ENCODE data around the gene SESN3. TPM values are rescaled to one million over a fixed set of nuclear protein-coding genes. Genes with fewer than 3 reads are reported as not detected.

The SESN3 gene
- total RNA-seq, 1 experiment from 2014 or later: 36.8 TPM

DNA sequence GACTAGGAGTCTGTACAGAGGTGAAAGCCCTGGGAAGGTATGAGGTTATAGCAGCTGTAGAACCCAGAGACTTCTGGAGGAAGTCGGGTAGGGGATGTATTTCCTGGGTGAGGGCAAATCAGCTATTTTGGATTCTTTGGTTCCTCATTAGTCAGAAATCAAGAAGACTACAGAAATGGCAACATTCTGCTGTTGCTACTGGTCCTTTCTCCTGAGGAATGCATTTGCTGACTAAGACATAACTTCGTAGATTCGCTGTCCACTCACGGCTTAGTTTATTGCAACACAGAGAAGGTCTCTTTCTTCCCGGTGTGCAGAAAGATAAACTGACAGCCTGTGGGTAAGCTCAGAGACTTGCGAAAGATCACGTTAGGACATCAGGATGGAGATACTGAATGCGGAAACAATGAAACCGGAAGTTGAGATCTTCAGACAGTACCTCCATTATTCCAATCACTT, 25.3 kb upstream of the SESN3 start:
- H2BK15ac ChIP-seq (ENCODE audit: low read depth, low read length): no peak overlapping the region
- no peak overlapping the region for H3K4ac ChIP-seq (ENCODE audit: low read depth, low read length)
- no CpG with 5 or more reads among the region's 9 CpGs for WGBS (ENCODE audit: extremely low coverage, insufficient read length, low lambda C conversion rate)
- H3K27ac ChIP-seq (ENCODE audit: insufficient read length, low read depth, low read length): peak overlapping the region; percentile 57
- no peak overlapping the region for H3K9ac ChIP-seq (ENCODE audit: extremely low read depth, insufficient read length, low read length)
- no peaks in the 10 kb centered on the region for H3K79me2 ChIP-seq (ENCODE audit: insufficient read depth, low read length)
- H3K9me3 Mint-ChIP-seq: no peaks in the 10 kb centered on the region
- no peak overlapping the region for H3K4me2 ChIP-seq (ENCODE audit: insufficient read depth, insufficient read length, low read length)
- H3K56ac ChIP-seq (ENCODE audit: insufficient read length, low read depth, low read length): no peak overlapping the region
- no peaks in the 10 kb centered on the region for H4K20me1 ChIP-seq (ENCODE audit: control insufficient read depth, insufficient read depth, insufficient read length)
- H3K18ac ChIP-seq (ENCODE audit: insufficient read length, low read depth, low read length): peak overlapping the region; percentile 7
- no peak overlapping the region for H4K91ac ChIP-seq (ENCODE audit: insufficient read length, low read depth, low read length)
- H2BK120ac ChIP-seq (ENCODE audit: low read depth, low read length, poor library complexity, severe bottlenecking): peak overlapping the region; percentile 87
- H2BK5ac ChIP-seq (ENCODE audit: insufficient read length, low read length): no peak overlapping the region
- no peak overlapping the region for H4K5ac ChIP-seq (ENCODE audit: insufficient read length, low read depth, low read length)
- TF ChIP-seq, protein P1, sequence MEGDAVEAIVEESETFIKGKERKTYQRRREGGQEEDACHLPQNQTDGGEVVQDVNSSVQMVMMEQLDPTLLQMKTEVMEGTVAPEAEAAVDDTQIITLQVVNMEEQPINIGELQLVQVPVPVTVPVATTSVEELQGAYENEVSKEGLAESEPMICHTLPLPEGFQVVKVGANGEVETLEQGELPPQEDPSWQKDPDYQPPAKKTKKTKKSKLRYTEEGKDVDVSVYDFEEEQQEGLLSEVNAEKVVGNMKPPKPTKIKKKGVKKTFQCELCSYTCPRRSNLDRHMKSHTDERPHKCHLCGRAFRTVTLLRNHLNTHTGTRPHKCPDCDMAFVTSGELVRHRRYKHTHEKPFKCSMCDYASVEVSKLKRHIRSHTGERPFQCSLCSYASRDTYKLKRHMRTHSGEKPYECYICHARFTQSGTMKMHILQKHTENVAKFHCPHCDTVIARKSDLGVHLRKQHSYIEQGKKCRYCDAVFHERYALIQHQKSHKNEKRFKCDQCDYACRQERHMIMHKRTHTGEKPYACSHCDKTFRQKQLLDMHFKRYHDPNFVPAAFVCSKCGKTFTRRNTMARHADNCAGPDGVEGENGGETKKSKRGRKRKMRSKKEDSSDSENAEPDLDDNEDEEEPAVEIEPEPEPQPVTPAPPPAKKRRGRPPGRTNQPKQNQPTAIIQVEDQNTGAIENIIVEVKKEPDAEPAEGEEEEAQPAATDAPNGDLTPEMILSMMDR (conservative IDR thresholded peaks at IDR 0.05): no peak
- no peak overlapping the region for H2BK20ac ChIP-seq (ENCODE audit: low read depth, low read length, poor library complexity, severe bottlenecking)
- H3K23ac ChIP-seq (ENCODE audit: insufficient read length, low read depth, low read length): no peak overlapping the region
- no peaks in the 10 kb centered on the region for H3K27me3 Mint-ChIP-seq (ENCODE audit: low read depth)
- H3K27me3 ChIP-seq (ENCODE audit: insufficient read depth, low read length): no peaks in the 10 kb centered on the region
- H4K8ac ChIP-seq (replicated peaks; ENCODE audit: insufficient read length, low read depth, low read length): no peak overlapping the region
- H2BK12ac ChIP-seq (ENCODE audit: insufficient read length, low read depth, low read length): no peak overlapping the region
- peaks cover 73% of the 10 kb centered on the region in 2 experiments for H3K4me1 Mint-ChIP-seq
- peaks cover 25% of the 10 kb centered on the region for H3K4me1 ChIP-seq (ENCODE audit: insufficient read depth, low read length)
- H2AK5ac ChIP-seq (ENCODE audit: insufficient read length, low read length): no peak overlapping the region
- DNase-seq: no peak
- no peaks in the 10 kb centered on the region for H3K9me3 ChIP-seq (ENCODE audit: control insufficient read depth, low read depth, low read length)
- H3K79me1 ChIP-seq (ENCODE audit: insufficient read depth, low read depth, low read length, poor library complexity, severe bottlenecking): no peaks in the 10 kb centered on the region
- H3K27ac Mint-ChIP-seq: peak overlapping the region; percentile 66 to 97 (median 85); a peak in 6 of 7 replicates
- no peaks in the 10 kb centered on the region; a peak in 1 of 7 replicates for H3K36me3 Mint-ChIP-seq (ENCODE audit: insufficient read depth in 1 of 3, low read depth in 3 of 3)
- no peaks in the 10 kb centered on the region for H3K23me2 ChIP-seq (ENCODE audit: insufficient read length, low read depth, low read length, poor library complexity, severe bottlenecking)
- H2AFZ ChIP-seq (ENCODE audit: low read length): no peak overlapping the region
- H3K14ac ChIP-seq (ENCODE audit: insufficient read depth, low read length): no peak overlapping the region
- H3T11ph ChIP-seq (ENCODE audit: low read length): no peak overlapping the region
- no peak overlapping the region for H3K4me3 Mint-ChIP-seq

Data from H9 (cell line).